NCI-H226 (cell line): ENCODE measurements around the gene RUNX2.

Source experiments
- DNase-seq: peaks from one replicate; pipeline ENCODE4 v3.0.0-alpha.2; 2015

RUNX2 gene

GRCh38 chr6:45436544-45437438 is 108.7 kb downstream of the RUNX2 start:
- peak; percentile 81 for DNase-seq

GRCh38 chr6:45437439-45437815 is 109.3 kb downstream of the RUNX2 start:
- no peak for DNase-seq

GRCh38 chr6:45438151-45438550 is 110.0 kb downstream of the RUNX2 start:
- DNase-seq = no peak

- DNase-seq = peak; percentile 84
These were observed 110.8 kb downstream of the RUNX2 start for GRCh38 chr6:45438849-45439406.

DNA sequence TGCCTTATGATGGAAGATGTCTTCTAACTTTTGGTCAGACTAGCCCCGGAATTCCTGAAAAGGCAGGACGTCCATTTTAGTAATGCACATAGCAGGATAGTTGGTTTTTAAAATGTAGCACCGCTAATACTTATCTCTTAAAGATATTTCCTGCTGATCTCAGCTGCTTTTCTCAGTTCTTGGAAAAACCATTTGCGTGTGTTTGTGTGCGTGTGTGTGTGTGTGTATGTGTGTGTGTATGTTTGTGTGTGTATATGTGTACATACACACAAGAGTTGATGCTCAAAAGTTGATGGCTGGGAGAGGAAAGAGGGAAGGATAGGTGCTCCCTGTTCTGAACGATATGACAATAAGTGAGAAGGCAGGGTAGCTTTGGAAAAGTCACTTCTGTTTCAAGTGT is 111.3 kb downstream of the RUNX2 start:
- no peak for DNase-seq

GRCh38 chr6:45439861-45440388 is 111.8 kb downstream of the RUNX2 start:
- no peak for DNase-seq

- no peak for DNase-seq
These were observed 113.8 kb downstream of the RUNX2 start for GRCh38 chr6:45441851-45442453.

DNA sequence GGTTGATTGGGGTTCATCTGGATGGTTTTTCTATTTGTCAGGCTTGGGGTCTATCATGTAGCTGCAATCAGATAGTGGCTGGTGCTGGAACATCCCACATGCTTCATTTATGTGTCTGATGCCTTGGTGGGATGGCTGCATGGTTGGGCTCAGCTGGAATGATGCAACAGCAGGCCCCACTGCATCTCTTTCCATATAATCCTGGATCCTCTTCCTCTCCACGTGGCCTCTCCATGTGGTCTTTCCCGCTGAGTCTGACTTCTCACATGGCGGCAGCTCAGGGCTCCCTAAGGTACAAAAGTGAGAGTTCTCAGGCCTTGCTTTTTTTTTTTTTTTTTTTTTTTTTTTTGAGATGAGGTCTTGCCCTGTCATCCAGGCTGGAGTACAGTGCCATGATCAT is 114.6 kb downstream of the RUNX2 start:
- DNase-seq = no peak

DNA sequence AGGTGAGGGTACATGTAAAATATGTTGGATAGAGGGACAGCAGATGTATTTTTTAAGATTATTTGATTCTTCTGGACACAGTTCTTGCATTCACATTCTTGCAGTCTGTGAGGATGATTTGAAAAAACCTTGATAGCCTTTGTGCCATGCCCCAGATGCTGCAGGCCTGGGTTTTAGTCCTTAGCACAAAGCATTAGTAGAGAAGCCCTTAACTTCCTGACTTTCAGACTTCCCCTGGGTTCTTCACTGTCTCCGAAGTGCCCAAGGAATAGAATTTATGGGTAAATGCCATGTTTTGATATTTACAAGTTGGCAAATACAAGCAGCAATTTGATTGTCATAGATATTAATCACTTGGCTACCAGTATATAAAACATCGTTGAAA is 117.2 kb downstream of the RUNX2 start:
- DNase-seq = no peak

DNA sequence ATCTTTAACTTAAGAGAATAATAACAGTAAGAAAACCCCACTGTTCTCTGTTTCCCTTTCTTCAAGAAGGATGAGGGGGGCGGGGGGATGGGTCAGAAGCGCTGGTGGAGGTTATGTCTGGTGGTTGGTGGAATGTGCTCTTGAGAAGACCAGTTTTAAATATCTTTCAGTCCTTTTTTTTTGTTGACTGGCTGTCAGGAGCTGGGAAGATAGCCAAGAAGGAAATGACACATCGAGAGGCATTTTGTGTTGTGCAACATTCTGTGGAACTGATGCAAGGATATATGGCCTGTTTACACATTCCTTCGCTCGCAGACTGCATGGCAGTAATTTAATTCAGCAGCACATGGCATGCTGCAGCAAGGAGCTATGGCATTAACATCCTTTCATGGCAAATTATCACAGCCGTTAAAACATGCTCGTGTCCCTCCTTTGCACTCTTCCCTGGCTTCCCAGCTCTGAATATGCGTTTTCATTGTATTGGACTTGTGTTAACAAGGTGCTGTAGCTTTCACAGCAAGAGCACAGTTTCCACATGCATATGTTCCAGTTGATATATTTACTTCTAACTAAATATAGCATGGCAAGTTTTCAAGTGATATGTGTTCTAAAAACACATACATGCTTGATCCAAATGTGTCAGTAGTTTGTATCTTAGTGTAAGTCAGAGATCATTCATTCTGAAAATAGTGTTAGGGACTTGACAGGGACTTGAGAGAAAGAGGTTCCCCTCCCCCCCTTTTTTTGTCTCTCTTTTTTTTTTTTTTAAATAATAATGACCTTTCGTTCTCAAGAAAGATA is 117.8 kb downstream of the RUNX2 start:
- peak; percentile 93 for DNase-seq

- DNase-seq = no peak
These were observed 118.9 kb downstream of the RUNX2 start for GRCh38 chr6:45447005-45447404.

DNA sequence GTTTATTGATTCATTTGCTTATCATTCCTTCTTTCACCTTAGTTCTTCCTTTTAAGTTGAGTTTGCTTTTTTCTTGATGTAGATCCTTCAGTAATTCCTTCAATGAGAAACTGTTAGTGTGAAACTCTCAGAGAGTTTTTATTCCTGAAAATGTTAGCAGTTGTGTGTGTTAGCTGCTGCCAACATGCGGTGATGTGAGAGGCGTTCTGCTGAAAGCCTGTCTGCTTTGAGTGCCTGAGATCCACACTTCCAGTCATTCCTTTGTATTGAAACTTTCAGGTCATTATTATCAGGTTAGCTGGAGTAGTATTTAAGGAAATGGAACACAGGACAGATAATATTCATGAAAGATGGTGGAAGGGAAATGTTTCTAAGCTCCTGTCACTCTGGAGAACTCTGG is 119.6 kb downstream of the RUNX2 start:
- DNase-seq = no peak

- DNase-seq = no peak
These were observed 120.6 kb downstream of the RUNX2 start for GRCh38 chr6:45448417-45449389.

DNA sequence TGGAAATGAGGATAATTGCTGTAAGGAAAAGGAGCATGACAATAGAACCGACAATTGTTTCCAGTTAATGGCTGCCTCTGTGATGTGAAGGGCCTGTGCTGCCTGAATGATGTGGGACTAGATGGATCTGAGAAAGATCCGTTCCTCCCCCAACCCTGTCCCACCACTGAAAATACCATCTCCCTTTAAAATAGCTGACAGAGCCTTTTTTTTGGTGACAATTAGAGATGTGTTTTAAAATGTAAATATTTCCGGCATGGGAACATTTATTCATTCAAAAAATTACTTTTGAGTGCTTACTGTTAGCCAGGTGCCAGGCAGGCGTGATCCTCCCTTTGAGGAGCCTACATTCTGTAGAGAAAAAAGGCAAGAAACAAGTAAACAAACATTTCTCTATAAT is 122.0 kb downstream of the RUNX2 start:
- no peak for DNase-seq

DNA sequence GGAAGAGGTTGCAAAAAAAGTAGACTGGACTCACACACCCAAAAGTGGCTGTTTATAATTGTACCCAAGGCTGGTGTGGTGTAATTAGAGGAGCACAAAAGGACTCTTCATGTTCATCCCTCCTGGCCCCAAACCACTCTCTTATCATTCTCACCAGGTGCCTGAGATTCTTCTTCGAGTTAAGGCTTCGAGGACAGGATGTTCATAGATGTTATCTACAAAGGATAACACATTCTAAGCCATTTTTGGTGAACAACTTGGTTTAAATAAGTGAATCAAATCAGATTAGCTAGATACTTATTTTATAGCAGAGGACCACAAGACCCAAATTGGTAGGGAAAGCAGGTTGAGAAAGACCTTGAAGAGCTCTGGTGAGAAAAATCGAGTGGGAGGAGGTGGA is 122.7 kb downstream of the RUNX2 start:
- DNase-seq = no peak

DNA sequence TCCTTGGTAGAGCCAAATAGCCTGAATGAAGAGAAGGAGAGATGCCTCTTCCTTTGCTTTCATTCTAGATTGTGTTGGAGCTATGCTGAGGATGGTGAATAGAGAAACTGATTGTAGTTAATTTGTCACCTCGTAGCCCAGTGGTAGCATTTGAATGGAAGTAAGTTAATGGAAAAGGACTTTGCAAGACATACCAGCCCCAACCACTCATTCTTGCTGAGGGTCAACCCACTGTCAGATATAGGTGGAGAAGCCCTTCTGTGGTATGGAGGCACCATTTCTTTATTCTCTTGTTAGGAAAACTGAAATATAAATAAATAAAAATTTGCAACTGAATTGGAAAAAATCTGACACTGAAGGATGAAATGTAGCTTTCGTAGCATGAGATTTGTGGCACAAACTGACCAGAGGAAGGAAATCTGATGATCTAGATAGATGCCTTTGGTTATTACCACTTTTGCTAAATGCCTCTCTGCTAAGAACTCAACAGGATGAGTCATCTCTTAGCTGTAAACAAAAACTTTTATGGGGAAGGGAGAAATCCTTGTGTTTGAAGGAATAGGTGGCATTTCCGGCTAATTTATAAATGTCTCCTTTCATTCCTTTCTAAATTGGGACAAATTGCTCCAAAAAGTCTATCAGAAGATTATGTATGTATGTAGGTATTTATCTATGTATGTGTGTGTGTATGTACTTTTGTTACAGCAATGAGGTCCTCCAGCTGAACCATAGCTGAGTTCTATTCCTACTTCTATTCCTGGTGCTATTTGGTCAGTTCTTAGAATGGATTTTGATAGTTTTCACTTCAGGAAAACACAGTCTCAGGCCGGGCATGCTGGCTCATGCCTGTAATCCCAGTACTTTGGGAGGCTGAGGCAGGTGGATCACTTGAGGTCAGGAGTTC is 126.1 kb downstream of the RUNX2 start:
- no peak for DNase-seq

DNA sequence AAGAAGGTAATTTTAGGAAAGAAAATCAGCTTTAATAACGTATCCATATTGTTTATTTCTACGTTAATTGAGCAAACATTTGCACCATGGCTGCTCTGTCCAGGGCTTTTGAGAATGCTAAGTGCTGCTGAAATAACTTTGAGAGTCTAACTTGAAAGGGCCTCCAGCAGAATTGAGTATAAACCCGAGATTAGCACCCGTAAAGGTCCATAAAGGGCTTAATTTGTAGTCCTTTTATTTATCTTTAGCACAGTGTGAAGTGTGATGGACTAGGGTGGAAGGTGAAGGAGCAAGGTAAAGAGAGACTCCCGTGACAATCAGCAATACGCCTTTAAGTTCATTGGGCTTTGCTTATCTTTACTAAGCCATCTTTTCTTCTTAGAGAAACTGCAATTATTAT is 127.3 kb downstream of the RUNX2 start:
- DNase-seq = no peak

GRCh38 chr6:45457141-45457540 is 129.0 kb downstream of the RUNX2 start:
- no peak for DNase-seq

DNA sequence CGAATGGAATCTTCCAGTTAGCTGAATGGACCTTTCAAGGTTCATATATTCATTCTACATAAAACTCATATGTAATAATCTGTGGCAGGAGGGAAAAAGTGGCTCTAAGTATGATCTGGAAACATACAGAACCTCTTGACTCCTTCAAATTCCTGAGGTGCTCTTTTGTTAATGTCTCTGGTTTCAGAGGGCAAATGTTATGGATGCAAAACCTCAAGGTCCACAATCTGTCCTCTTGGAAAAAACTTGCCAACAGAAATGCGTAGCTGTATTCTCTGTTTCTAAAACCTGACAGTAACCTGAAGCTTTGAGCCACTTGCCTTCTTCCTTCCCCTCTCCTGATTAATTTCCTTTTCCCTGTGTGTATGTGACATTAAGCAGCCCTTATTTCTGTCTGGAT is 130.5 kb downstream of the RUNX2 start:
- DNase-seq = no peak

DNA sequence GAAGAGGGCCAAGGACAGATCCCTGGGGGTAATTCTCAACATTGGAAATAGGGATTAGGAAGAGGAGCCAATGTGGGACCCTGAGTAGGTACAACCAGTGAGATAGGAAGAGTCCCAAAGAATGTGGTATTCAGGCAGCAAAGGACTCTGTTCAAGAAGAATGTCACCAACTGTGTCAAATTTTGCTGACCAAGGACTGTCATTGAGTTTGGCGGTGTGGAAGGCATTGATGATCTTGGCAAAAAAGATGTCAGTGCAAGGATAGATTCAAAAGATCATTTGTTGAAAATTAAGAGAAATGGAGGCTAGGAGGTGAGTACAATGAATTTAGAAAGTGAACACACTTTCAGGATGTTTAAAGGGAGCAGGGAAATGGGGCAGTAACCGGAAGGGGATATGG is 132.0 kb downstream of the RUNX2 start:
- no peak for DNase-seq

DNA sequence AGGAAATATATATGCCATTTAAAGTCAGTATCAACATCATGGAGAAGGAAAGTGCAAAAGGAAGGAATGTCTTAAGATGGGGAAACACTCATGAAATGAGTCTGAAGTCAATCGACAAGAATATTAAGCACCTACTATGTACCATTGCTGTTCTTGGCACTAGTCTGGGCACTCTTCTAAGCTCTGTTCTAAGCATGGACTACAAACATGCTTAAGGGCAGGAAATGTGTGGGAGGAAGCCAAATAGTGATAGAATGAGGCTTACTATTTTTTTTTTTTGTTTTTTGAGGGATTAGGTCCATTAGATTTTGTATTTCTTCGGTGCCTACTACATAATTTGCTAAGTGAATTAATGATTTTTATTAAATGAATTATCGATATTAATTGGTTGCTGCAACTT is 133.4 kb downstream of the RUNX2 start:
- DNase-seq = no peak
